OCI-LY7 (cell line): ENCODE measurements around the gene VPREB3.

ENCODE experiments used
- CTCF ChIP-seq: fragments of 200-600 bp; sonication (generic); conservative IDR thresholded peaks from 2 replicates; pipeline ENCODE4 v1.5.1; 2014; ENCODE audit warnings: mild to moderate bottlenecking, antibody characterized with exemption, low read length, moderate library complexity, mixed read lengths
- EZH2phosphoT487 ChIP-seq: fragments of 200-600 bp; sonication (generic); IDR thresholded peaks from 2 replicates; pipeline ENCODE4 v1.6.1; 2018; ENCODE audit warnings: low read depth, borderline replicate concordance, mild to moderate bottlenecking, mixed run types, antibody characterized with exemption, low read length, moderate library complexity, mixed read lengths

- TF ChIP-seq CTCF = peak; percentile 50
- TF ChIP-seq EZH2phosphoT487 = no peak
These were observed 3.3 kb downstream of the VPREB3 start, which contains the start of gene ZNF70 for GRCh38 chr22:23750714-23751440.
